ENCODE measurements around the gene DNASE1L2. TPM values are rescaled to one million over a fixed set of nuclear protein-coding genes. Genes with fewer than 3 reads are reported as not detected.

Gene DNASE1L2
- total RNA-seq, 4 donors from 2014 or later = 17.0 to 72.6 (median 42.8) TPM

DNA sequence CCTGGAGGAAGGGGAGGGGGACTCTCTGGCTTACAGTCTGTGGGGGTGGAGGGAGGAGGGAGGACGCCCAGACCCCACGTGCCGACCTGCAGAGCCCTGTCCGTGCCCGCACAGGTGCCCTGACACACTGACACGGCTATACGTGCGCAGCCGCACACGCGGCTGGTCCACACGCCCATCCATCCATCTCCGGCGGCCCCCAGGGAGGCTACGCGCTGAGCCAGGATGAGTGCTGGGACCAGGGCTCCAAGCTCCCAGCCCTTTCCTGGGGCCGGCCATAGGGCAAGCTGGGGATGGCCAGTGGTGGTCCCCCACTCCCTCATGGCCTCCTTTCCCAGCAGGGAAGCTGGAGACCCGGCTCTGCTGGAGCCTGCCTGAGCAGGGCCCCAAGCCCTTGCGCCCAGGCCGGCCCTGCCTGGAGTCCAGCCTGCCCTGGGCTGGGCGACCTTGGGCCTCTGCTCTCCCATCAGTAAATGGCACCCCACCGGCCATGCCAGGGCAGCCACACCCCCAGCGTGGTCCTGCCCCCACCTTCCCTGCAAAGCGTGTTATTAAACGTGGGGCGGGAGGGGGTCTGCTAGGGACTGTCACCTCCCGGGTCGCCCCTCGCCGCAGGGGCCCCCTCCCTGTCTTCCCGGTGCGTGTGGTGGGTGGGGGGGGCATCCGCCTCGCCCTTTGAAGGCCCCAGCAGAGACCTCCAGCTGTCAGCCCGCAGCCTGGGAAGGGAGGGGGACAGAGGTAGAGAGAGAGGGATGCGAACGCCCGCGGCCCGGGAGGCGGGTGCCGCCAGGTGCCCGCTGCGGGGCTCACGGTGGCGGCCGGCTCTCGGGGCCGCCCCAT, 40.7 kb upstream of the DNASE1L2 start:
- 2% methylated on average over 19 of the region's 49 CpGs for WGBS
- peak overlapping the region; percentile 56 for H3K4me3 ChIP-seq
- peaks cover 38% of the 10 kb centered on the region for H3K27me3 ChIP-seq
- no peaks in the 10 kb centered on the region for H3K36me3 ChIP-seq
- H3K4me1 ChIP-seq = peaks cover 31% of the 10 kb centered on the region
- no peak overlapping the region for H3K27ac ChIP-seq
- TF ChIP-seq, protein P1, sequence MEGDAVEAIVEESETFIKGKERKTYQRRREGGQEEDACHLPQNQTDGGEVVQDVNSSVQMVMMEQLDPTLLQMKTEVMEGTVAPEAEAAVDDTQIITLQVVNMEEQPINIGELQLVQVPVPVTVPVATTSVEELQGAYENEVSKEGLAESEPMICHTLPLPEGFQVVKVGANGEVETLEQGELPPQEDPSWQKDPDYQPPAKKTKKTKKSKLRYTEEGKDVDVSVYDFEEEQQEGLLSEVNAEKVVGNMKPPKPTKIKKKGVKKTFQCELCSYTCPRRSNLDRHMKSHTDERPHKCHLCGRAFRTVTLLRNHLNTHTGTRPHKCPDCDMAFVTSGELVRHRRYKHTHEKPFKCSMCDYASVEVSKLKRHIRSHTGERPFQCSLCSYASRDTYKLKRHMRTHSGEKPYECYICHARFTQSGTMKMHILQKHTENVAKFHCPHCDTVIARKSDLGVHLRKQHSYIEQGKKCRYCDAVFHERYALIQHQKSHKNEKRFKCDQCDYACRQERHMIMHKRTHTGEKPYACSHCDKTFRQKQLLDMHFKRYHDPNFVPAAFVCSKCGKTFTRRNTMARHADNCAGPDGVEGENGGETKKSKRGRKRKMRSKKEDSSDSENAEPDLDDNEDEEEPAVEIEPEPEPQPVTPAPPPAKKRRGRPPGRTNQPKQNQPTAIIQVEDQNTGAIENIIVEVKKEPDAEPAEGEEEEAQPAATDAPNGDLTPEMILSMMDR (IDR thresholded peaks at IDR 0.05) = no peak
- TF ChIP-seq POLR2AphosphoS5 (IDR thresholded peaks at IDR 0.05) (no peak), EP300 (IDR thresholded peaks at IDR 0.05) (no peak), POLR2A (IDR thresholded peaks at IDR 0.05) (no peak)
- DNase-seq (ENCODE audit: low spot score in 2 of 2) = no peak
- no peaks in the 10 kb centered on the region for H3K9me3 ChIP-seq

DNA sequence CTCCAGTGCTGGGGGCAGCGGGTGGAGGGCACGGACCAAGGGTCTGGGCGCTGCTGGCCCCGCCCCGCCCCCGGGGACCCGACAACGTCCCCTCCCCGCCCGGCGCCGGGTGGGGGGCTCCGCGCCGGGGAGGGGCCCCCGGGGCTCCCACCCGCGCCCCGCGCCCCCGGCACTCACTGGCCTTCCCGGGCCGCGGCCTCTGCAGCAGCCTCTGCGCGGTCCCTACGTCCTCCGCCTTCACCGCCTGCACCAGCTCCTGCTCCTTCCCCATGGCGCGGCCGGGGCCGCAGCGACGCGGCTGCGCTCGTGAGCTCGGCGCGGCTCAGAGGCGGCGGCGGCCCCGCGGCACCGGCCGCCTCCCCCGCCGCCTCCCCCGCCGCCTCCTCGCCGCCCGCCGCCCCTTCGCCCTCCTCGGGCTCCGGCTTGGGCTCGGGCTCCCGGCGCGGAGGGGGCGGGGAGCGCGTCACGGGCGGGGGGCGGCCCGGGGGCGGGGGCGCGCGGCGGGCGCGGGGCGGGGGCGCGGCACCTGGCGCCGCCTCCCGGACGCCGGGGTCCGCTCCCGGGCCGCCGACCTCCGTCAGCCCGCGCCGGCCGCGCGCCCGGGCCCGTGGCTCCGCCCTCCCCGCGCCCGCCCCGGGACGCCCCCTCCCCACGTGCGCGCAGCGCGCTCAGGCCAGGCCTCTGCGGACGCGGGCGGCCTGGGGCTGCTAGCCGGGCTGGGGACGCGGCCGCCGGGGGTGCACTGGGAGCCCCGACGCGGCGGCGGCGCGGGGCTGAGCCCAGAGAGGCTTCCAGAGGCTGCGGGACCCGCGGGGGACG, 39.9 kb upstream of the DNASE1L2 start, which contains the start of gene CASKIN1:
Gene CASKIN1 (minus strand): TSS at position 444 of the 819 bp plus-strand sequence. CDS start 173 bp downstream, at position 271.
- H3K27ac ChIP-seq = no peak within 1 kb of the TSS
- TF ChIP-seq POLR2A (IDR thresholded peaks at IDR 0.05) (no peak), POLR2AphosphoS5 (IDR thresholded peaks at IDR 0.05) (no peak), EP300 (IDR thresholded peaks at IDR 0.05) (no peak)
- TF ChIP-seq, protein P1 (IDR thresholded peaks at IDR 0.05) = no peak
- H3K4me3 ChIP-seq = peak within 1 kb of the TSS; percentile 56
- peaks cover 38% of the 10 kb centered on the region for H3K27me3 ChIP-seq
- 0% methylated on average over 3 of the region's 129 CpGs for WGBS
- no peak for DNase-seq (ENCODE audit: low spot score in 2 of 2)
- peaks cover 24% of the 10 kb centered on the region for H3K4me1 ChIP-seq
- H3K36me3 ChIP-seq = no peaks in the 10 kb centered on the region
- no peaks in the 10 kb centered on the region for H3K9me3 ChIP-seq

DNA sequence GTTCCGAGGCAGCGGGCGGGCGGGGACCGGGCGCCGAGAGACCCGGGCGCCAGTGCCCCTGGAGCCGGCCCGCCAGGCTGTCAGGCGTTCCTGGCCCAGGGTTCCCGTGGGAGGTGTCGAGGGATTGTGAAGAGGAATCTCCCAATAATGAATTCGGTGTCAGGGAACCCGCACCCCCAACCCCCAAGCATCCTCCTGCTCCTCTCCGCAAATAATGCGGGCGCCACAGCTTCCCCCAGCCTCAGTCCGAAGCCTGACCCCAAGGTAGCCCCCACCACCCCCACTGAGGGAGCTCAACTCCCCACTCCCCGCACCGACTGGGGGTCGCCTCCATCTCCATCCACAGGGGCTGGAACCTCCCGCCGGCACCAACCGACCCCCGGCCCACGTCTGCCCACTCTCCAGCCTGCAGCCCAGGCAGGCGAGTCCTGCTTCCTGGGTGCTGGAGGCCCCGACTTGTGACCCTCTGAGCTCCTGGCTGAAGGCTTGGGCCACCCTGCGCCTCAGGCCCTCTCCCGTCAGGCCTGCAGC, 39.2 kb upstream of the DNASE1L2 start:
- Histone ChIP-seq H3K27me3 (peaks cover 38% of the 10 kb centered on the region), H3K36me3 (no peaks in the 10 kb centered on the region), H3K4me3 (peak overlapping the region; percentile 44)

DNA sequence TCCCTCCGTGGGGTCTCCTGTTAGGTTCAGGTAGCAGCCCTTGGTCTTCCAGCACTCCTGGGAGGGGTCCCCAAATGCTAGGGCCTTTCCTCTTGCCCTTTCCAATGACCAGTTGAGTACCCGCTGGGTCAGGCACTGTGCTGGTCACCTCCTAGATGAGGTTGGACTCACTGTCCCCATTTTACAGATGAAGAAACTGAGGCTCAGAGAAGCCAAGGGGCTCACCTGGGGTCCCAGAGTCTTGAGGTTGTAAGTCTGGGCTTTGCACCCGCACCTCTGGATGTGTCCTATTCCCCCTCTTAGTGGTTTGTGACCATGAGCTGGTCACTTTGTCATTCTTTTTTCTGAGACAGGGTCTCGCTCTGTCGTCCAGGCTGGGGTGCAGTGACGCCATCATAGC, 38.5 kb upstream of the DNASE1L2 start:
- TF ChIP-seq POLR2AphosphoS5 (IDR thresholded peaks at IDR 0.05) (no peak), EP300 (IDR thresholded peaks at IDR 0.05) (no peak), POLR2A (IDR thresholded peaks at IDR 0.05) (no peak)
- TF ChIP-seq, protein P1 (IDR thresholded peaks at IDR 0.05) = no peak
- H3K27me3 ChIP-seq = peaks cover 38% of the 10 kb centered on the region
- DNase-seq (ENCODE audit: low spot score in 2 of 2) = no peak
- no peak overlapping the region for H3K4me3 ChIP-seq
- no peaks in the 10 kb centered on the region for H3K9me3 ChIP-seq
- H3K27ac ChIP-seq = no peak overlapping the region
- 95% methylated on average over 5 of the region's 6 CpGs for WGBS
- H3K4me1 ChIP-seq = peaks cover 24% of the 10 kb centered on the region
- H3K36me3 ChIP-seq = no peaks in the 10 kb centered on the region

More for the DNA sequence above, 39.2 kb upstream of the DNASE1L2 start:
- Histone ChIP-seq H3K4me1 (peaks cover 24% of the 10 kb centered on the region), H3K27ac (no peak overlapping the region), H3K9me3 (no peaks in the 10 kb centered on the region)
- no peak for DNase-seq (ENCODE audit: low spot score in 2 of 2)
- WGBS = 61% methylated on average over 14 of the region's 32 CpGs
- TF ChIP-seq EP300 (IDR thresholded peaks at IDR 0.05) = no peak
- TF ChIP-seq, protein P1 (IDR thresholded peaks at IDR 0.05) = no peak
- TF ChIP-seq POLR2A (IDR thresholded peaks at IDR 0.05) = no peak
- TF ChIP-seq POLR2AphosphoS5 (IDR thresholded peaks at IDR 0.05) = no peak

All from suprapubic skin (tissue), 4 donors.